Retinal pigment epithelial cell (primary cell): ENCODE data around the gene BLACAT1.

Experiments used
- DNase-seq: peaks from one replicate; pipeline ENCODE4 v3.0.0-alpha.2; 2010; ENCODE audit warnings: low read depth
- H3K4me3 ChIP-seq: 2 replicates; pipeline ENCODE4 v1.5.1; 2011; ENCODE audit warnings: mild to moderate bottlenecking, low read length, control low read depth, moderate library complexity
- CTCF ChIP-seq: conservative IDR thresholded peaks from 2 replicates; pipeline ENCODE4 v1.5.1; 2011; ENCODE audit warnings: low read depth, low read length, control low read depth, inconsistent platforms

The BLACAT1 gene

GRCh38 chr1:205455581-205456382 lies at the start of gene BLACAT1:
TSS of gene BLACAT1 (minus strand) at chr1:205456045.
- no peak for DNase-seq
- no peak for TF ChIP-seq CTCF
- peak within 1 kb of the TSS; percentile 8 for H3K4me3 ChIP-seq

- H3K4me3 ChIP-seq, result peak overlapping the region; percentile 81
Observed at GRCh38 chr1:205505076-205505729, 49.4 kb upstream of the BLACAT1 start.

GRCh38 chr1:205504311-205505075 lies 48.6 kb upstream of the BLACAT1 start, which contains the start of gene CDK18:
TSS of gene CDK18 (plus strand) at chr1:205504669. CDS start at chr1:205523168, 18,499 bp downstream.
- DNase-seq, result no peak
- H3K4me3 ChIP-seq, result peak within 1 kb of the TSS; percentile 81
- TF ChIP-seq CTCF, result no peak

More at GRCh38 chr1:205505076-205505729, 49.4 kb upstream of the BLACAT1 start:
- TF ChIP-seq CTCF, result peak; percentile 20
- DNase-seq, result no peak

GRCh38 chr1:205502992-205503391 lies 47.1 kb upstream of the BLACAT1 start:
- H3K4me3 ChIP-seq, result no peak overlapping the region
- no peak for DNase-seq
- no peak for TF ChIP-seq CTCF

- no peak for DNase-seq
- no peak overlapping the region for H3K4me3 ChIP-seq
- no peak for TF ChIP-seq CTCF
Observed at GRCh38 chr1:205502111-205502810, 46.4 kb upstream of the BLACAT1 start.

- no peak for DNase-seq
- TF ChIP-seq CTCF, result no peak
- no peak overlapping the region for H3K4me3 ChIP-seq
Observed at GRCh38 chr1:205500240-205501233, 44.7 kb upstream of the BLACAT1 start.
